ENCODE measurements around the gene INHBC.
"Not testable (repeated sequence)": the region's sequence is repeated elsewhere in the genome, so short reads cannot be mapped to it uniquely, and the experiment has no call there.

INHBC gene

GRCh38 chr12:57488402-57489156 lies 54.0 kb downstream of the INHBC start:
- peak; percentile 27 for DNase-seq

- DNase-seq = no peak
Observed at GRCh38 chr12:57489157-57489641, 54.6 kb downstream of the INHBC start.

GRCh38 chr12:57490126-57490525 lies 55.5 kb downstream of the INHBC start:
- no peak for DNase-seq

- DNase-seq = peak; percentile 39
Observed at GRCh38 chr12:57491393-57492280, 57.1 kb downstream of the INHBC start.

- DNase-seq = not testable (repeated sequence)
Observed at GRCh38 chr12:57495051-57495701, 60.6 kb downstream of the INHBC start.

GRCh38 chr12:57496822-57497221 lies 62.2 kb downstream of the INHBC start:
- DNase-seq = no peak

- DNase-seq = no peak
Observed at GRCh38 chr12:57497223-57498131, 62.9 kb downstream of the INHBC start.

- DNase-seq = no peak
Observed at GRCh38 chr12:57498132-57498502, 63.5 kb downstream of the INHBC start.

- no peak for DNase-seq
Observed at GRCh38 chr12:57498571-57498970, 64.0 kb downstream of the INHBC start.

- no peak for DNase-seq
Observed at GRCh38 chr12:57500213-57500612, 65.6 kb downstream of the INHBC start.

Data from NCI-H2171 treated with DMSO at 0.1 percent for 48 hours (cell line).